Gastrocnemius medialis (tissue), 4 donors: ENCODE data around the gene AHI1.

ENCODE experiments used
- POLR2A ChIP-seq, 2 donors: fragments of 450-650 bp; IDR thresholded peaks; one replicate each; pipeline ENCODE4 v1.6.1; 2017; ENCODE audit warnings: antibody characterized with exemption in 2 of 2, mild to moderate bottlenecking in 2 of 2, moderate library complexity in 2 of 2
- TF ChIP-seq, protein P1 (sequence below), 5 experiments: fragments of 450-650 bp in 3 of 5; fragments of 200-600 bp in 2 of 5; sonication (generic) in 2 of 5; IDR thresholded peaks in 4 of 5; conservative IDR thresholded peaks in 1 of 5; 1 replicate in 4 of 5; 2 replicates in 1 of 5; pipeline ENCODE4 v1.5.1; 2016 to 2019; ENCODE audit warnings: antibody characterized with exemption in 5 of 5, mild to moderate bottlenecking in 3 of 5, moderate library complexity in 3 of 5

DNA sequence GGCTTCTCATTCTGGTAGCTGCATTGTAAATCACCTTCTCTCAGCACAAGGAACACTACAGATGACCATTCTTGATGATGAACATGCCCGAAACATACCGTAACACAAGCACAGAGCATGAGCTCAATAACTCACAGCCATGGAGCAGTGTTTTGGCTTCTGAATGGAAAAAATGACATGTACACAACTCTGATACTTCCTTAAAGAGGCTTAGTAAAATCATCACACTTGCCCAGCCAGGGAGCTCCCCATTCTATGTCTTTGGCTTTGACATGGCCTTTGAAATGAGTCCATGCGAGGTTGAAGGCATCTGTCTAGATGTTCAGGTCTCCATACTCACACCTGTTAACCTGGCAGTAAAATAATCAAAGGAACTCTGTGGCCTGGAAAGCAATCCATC lies 228.8 kb downstream of the AHI1 start:
- TF ChIP-seq, protein P1, sequence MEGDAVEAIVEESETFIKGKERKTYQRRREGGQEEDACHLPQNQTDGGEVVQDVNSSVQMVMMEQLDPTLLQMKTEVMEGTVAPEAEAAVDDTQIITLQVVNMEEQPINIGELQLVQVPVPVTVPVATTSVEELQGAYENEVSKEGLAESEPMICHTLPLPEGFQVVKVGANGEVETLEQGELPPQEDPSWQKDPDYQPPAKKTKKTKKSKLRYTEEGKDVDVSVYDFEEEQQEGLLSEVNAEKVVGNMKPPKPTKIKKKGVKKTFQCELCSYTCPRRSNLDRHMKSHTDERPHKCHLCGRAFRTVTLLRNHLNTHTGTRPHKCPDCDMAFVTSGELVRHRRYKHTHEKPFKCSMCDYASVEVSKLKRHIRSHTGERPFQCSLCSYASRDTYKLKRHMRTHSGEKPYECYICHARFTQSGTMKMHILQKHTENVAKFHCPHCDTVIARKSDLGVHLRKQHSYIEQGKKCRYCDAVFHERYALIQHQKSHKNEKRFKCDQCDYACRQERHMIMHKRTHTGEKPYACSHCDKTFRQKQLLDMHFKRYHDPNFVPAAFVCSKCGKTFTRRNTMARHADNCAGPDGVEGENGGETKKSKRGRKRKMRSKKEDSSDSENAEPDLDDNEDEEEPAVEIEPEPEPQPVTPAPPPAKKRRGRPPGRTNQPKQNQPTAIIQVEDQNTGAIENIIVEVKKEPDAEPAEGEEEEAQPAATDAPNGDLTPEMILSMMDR (IDR thresholded peaks at IDR 0.05 in 4 of 5, conservative IDR thresholded peaks at IDR 0.05 in 1 of 5): no peak
- no peak for TF ChIP-seq POLR2A (IDR thresholded peaks at IDR 0.05)
